HG02588 (cell line): Measurements from ENCODE around the gene CELA3B.
"Not testable (repeated sequence)": the region's sequence is repeated elsewhere in the genome, so short reads cannot be mapped to it uniquely, and the experiment has no call there.

Experiments
- ATAC-seq: cut with Tn5 transposase; IDR thresholded peaks from one replicate; pipeline ENCODE4 v1.9.1; 2021; ENCODE audit warnings: mild to moderate bottlenecking, moderate library complexity; ENCODE audit not compliant: unreplicated experiment

CELA3B gene

GRCh38 chr1:21974699-21975098, 2.1 kb upstream of the CELA3B start:
- ATAC-seq = not testable (repeated sequence)

DNA sequence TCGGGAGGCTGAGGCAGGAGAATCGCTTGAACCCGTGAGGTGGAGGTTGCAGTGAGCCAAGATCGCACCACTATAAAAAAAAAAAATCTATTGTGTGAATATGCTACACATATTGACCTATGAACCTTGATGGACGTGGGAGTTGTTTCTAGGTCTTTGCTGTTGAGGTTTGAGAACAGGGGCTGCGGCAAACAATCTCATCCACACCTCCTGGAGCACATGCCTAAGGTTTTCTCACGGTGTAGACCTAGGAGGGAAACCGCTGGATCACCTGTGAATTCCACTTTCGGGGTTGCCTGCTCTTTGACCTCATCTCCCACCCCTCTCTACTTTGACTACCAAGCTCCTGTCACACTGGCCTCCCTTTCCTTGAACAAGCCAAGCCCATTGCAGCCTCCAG, 1.5 kb upstream of the CELA3B start:
- ATAC-seq = not testable (repeated sequence)

DNA sequence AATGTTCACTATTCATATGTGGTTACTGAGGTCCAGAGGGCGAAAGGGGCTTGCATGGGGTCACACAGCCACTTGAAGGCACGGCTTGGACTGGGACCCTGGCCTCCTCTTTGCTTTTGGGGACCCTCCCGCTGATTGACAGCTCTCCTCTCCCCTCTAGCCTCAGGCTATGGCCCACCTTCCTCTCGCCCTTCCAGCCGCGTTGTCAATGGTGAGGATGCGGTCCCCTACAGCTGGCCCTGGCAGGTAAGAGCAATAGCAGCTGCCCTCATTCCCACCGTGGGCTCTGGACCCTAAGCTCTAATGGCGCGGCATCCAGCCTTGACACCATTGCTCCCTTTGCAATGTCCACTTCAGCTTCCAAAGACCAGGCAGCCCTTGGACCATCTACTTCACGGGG, 1.4 kb downstream of the CELA3B start:
- ATAC-seq = not testable (repeated sequence)

- not testable (repeated sequence) for ATAC-seq
Observed at GRCh38 chr1:21980515-21981220, 3.8 kb downstream of the CELA3B start.

GRCh38 chr1:21981253-21981652, 4.4 kb downstream of the CELA3B start:
- ATAC-seq = not testable (repeated sequence)

DNA sequence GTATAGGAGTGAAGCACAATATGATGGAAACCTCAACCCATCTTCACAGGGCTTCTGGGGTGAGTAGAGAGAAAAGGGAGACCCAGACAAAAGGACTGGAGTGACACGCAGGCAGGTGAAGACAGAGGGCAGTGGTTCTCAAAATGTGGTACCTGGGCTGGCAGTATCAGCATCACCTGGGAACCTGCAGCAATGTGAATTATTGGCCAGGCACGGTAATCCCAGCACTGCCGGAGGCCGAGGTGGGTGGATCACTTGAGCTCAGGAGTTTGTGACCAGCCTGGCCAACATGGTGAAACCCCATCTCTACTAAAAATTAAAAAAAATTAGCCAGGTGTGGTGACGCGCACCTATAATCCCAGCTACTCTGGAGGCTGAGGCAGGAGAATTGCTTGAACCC, 5.3 kb downstream of the CELA3B start:
- not testable (repeated sequence) for ATAC-seq

GRCh38 chr1:21983539-21983938, 6.7 kb downstream of the CELA3B start:
- not testable (repeated sequence) for ATAC-seq

- ATAC-seq = not testable (repeated sequence)
Observed at GRCh38 chr1:21985893-21986292, 9.1 kb downstream of the CELA3B start.

GRCh38 chr1:21986386-21986785, 9.6 kb downstream of the CELA3B start:
- ATAC-seq = not testable (repeated sequence)

- ATAC-seq = not testable (repeated sequence)
Observed at GRCh38 chr1:21989672-21990393, 13.0 kb downstream of the CELA3B start.

GRCh38 chr1:21992186-21992585, 15.4 kb downstream of the CELA3B start:
- not testable (repeated sequence) for ATAC-seq

GRCh38 chr1:21994716-21995115, 17.9 kb downstream of the CELA3B start:
- ATAC-seq = not testable (repeated sequence)

DNA sequence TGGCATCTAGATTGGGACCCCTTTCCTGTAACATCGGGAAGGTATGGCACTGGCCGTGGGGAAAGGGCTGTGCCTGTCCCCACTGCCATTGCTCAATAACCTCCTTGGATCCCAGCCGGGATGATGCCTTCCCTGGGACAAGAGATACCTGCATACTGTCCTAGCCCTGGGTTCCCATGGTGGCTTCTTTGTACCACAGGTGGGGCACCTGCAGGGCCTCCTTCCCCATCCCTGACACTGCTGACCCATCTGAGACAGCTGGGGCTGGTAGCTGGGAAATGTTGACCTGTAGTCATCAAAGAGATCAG, 19.8 kb downstream of the CELA3B start:
- ATAC-seq = not testable (repeated sequence)

DNA sequence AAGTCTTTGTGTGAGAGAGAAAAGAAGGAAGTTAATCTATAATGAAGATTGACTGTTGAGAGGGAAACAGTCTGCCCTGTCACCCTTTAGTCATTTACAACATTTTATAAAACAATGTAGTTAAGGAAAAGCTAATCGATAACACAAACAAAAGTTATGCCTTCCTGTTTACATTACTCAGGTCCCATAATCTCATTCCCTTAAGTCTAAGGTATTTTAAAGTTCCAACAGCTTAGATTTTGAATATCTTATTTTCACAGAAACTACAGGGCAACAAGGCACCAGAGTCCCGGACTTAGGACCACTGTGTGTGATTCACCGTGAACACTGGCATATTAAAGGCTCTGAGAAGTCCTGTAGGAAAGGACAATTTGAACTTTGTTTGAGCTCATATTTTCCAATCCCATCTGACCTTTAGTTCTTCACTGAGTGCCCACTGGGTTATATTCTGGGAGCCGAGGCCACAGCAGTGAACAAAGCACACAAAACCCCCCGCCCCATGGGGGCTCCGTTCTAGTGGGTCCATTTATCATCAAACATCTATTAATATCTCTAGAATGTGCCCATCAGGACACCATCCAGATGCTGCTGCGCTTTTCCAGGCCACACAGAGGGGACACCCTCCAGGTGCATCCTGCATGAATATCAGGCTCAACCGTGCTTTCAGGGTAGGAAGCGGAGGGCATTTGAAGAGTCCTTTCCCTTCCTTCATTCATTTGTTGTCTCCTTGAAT, 21.2 kb downstream of the CELA3B start:
- ATAC-seq = not testable (repeated sequence)

DNA sequence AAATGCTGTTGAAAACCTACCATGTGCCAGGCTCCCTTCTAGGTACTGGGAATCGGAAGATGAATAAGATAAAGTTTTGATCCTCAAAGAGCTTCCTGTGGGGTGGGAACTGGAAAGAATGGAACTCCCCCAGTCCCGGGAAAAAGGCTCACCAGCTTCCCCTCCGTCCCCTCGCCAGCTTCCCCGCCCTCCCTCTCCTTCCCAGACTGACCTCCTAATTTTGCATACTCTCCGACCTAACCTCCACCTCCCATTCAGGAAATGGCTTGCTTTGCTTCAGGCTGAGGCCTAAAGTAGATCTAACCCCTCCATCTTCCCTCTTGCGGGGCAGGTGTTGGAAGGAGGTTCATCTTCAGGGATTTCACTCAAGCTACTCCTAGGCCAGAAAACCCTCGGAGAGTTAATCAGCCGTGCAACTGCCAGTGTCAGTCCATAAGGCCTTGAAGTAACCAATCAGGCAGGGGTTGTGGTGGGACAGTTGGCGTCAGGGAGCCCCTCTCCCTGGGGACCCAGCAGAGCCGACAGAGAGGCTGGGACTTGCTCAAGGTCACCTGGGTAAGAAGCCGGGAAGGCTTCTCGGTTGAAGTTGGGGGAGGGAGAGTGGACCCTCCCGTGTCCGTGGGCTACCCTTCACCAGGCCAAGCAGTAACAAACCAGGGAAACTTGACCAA, 21.9 kb downstream of the CELA3B start:
- not testable (repeated sequence) for ATAC-seq

DNA sequence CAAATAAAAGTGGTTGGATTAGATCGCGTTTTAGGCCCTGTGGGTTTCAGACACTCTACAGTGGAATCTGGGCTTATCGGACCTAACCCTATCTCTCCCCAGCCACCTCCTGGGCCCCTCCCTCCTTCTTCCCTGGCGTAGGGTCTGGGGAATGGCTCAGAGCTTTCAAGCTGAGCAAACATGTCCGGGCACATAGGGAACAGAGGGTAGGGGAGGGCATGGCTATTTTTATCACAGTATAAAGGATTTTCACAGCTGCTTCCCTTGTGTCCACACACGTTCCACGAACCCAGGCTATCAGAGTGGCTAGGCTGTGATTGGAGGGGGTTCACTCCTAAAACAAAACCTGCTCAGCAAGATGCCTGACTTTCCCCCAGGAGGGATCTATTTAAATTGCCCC, 22.8 kb downstream of the CELA3B start:
- not testable (repeated sequence) for ATAC-seq

GRCh38 chr1:22001409-22001808, 24.6 kb downstream of the CELA3B start, which contains the start of gene CELA3A:
Gene CELA3A, plus strand, starts transcription at chr1:22001657. Its CDS starts 18 bp downstream, at chr1:22001675.
- ATAC-seq = no peak

DNA sequence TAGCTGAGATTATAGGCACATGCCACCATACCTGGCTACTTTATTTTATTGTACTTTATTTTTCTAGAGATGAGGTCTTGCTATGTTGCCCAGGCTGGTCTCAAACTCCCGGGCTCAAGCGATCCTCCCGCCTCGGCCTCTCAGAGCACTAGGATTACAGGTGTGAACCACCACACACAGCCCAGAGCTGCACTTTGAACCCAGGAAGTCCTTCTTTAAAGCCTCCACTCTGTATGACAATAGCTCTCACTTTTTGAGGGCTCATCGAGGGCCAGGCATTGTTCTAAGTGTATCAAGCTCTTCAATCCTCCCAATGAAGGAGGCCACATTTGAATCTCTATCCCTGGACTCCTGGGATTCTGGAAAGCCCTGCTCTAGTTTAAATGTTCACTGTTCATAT, 25.6 kb downstream of the CELA3B start:
- ATAC-seq = not testable (repeated sequence)

DNA sequence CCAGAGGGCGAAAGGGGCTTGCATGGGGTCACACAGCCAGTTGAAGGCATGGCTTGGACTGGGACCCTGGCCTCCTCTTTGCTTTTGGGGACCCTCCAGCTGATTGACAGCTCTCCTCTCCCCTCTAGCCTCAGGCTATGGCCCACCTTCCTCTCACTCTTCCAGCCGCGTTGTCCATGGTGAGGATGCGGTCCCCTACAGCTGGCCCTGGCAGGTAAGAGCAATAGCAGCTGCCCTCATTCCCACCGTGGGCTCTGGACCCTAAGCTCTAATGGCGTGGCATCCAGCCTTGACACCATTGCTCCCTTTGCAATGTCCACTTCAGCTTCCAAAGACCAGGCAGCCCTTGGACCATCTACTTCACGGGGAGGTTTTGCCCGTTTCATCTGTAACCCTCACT, 26.1 kb downstream of the CELA3B start:
- not testable (repeated sequence) for ATAC-seq

DNA sequence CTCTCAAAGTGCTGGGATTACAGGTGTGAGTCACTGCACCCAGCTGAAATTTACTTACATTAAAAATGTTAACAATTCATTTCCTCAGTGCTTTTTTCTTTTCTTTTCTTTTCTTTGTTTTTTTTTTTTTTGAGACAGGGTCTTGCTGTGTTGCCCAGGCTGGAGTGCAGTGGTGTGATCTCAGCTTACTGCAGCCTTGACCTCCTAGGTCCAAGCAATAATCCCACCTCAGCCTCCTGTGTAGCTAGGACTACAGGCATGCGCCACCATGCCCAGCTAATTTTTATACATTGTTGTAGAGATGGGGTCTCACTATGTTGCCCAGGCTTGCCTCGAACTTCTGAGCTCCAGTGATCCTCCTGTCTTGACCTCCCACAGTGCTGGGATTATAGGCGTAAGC, 27.1 kb downstream of the CELA3B start:
- not testable (repeated sequence) for ATAC-seq
